ENCODE data around the gene GRK5. TPM values are rescaled to one million over a fixed set of nuclear protein-coding genes. Genes with fewer than 3 reads are reported as not detected.

Gene GRK5
- total RNA-seq, 4 donors from 2014 or later, result 6.2 to 12.5 (median 9.1) TPM

DNA sequence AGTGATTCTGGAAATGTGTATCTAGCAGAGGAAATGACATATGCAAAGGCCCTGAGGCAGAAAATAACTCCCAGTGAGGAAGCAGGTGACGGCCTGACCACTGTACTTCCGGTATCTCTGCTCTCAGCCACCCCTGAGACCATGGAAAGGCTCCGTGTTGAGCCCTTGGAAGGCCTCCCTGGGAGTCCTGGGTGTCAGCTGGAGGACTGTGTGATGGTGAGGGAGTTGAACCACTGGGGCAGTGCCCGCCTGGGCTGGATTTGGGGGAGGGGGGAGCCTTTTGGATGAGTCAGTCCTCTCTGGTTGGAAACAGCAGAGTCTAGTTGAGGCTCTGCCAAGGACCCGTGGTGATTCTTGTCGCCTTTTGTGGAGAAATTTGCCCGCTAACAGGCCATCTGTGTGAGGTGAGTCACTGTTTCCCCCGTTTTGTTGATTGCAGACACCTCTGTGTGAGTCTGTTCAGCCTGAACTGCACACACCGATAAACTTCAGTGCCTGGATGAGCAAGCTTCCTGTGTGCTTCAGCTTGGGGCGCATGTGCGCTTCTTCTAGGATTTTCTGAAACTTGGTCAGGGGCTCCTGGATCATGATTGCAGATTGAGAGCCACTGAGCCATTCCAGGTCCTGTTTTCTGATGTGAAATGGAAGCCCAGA is 98.6 kb downstream of the GRK5 start:
- intact Hi-C loops (cut with DNase I; ENCODE audit: low total_unique reads), result no loop called here
- no peaks in the 10 kb centered on the region for H3K27me3 ChIP-seq
- H3K4me3 ChIP-seq, result no peak overlapping the region
- DNase-seq, result peak; percentile 44 to 66
- H3K27ac ChIP-seq, result peak overlapping the region; percentile 64 to 77 (median 69)
- H3K36me3 ChIP-seq, result no peaks in the 10 kb centered on the region
- peaks cover 0 to 6% of the 10 kb centered on the region in 2 donors for H3K4me1 ChIP-seq
- ATAC-seq, result peak; percentile 79 to 81
- TF ChIP-seq POLR2A (IDR thresholded peaks at IDR 0.05), result no peak
- TF ChIP-seq, protein P1, sequence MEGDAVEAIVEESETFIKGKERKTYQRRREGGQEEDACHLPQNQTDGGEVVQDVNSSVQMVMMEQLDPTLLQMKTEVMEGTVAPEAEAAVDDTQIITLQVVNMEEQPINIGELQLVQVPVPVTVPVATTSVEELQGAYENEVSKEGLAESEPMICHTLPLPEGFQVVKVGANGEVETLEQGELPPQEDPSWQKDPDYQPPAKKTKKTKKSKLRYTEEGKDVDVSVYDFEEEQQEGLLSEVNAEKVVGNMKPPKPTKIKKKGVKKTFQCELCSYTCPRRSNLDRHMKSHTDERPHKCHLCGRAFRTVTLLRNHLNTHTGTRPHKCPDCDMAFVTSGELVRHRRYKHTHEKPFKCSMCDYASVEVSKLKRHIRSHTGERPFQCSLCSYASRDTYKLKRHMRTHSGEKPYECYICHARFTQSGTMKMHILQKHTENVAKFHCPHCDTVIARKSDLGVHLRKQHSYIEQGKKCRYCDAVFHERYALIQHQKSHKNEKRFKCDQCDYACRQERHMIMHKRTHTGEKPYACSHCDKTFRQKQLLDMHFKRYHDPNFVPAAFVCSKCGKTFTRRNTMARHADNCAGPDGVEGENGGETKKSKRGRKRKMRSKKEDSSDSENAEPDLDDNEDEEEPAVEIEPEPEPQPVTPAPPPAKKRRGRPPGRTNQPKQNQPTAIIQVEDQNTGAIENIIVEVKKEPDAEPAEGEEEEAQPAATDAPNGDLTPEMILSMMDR (IDR thresholded peaks at IDR 0.05 in 4 of 5, conservative IDR thresholded peaks at IDR 0.05 in 1 of 5), result no peak
- in situ Hi-C loops (cut with MboI; ENCODE audit: low sequenced_read_pairs in 4 of 4), result no loop called here
- H3K9me3 ChIP-seq, result no peaks in the 10 kb centered on the region

DNA sequence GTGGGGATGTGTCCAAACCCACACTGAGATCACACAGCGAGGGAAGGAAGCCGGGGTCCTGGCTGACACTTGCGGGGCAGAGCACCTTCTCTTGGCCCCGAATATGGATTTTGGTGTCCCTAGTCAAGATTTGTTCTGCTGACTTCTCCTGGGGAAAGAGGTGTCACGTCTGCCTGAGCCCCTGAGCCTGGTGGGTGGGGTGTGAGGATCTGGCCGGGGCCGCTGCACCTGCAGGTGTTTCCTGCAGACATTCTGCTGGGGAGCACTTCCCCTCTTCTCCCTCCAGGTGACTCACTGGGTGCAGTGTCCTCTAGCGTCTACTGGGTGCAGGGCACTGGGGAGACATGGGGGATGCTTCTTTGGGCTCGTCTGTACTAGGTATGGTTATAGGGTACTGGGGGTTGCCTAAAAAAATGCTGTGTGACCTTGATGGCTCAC is 99.2 kb downstream of the GRK5 start:
- Histone ChIP-seq H3K4me3 (no peak overlapping the region), H3K9me3 (no peaks in the 10 kb centered on the region), H3K27ac (peak overlapping the region; percentile 63 to 77 (median 68)), H3K4me1 (peaks cover 0 to 4% of the 10 kb centered on the region in 2 donors), H3K36me3 (no peaks in the 10 kb centered on the region), H3K27me3 (no peaks in the 10 kb centered on the region)
- DNase-seq (no peak), ATAC-seq (no peak)
- intact Hi-C loops (cut with DNase I; ENCODE audit: low total_unique reads), result no loop called here
- in situ Hi-C loops (cut with MboI; ENCODE audit: low sequenced_read_pairs in 4 of 4), result no loop called here
- no peak for TF ChIP-seq POLR2A (IDR thresholded peaks at IDR 0.05)
- TF ChIP-seq, protein P1 (IDR thresholded peaks at IDR 0.05 in 4 of 5, conservative IDR thresholded peaks at IDR 0.05 in 1 of 5), result no peak

DNA sequence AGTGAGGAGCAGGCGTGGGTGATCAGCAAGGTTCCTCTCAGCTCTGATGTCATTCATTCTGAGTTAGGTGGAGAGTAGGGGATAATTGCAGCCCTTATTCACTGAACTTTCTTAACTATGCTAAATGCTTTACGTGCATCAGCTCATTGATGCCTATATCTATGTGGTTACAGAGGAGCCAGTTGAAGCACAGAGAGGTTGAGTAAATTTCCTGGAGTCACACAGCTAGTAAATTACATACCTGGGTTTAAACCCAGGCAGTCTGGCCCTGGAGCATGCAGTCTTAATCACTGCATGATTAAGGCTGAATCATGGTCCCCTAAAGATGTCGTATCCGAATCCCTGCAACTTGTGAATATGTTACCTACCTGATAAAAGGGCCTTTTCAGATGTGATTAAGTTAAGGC is 99.6 kb downstream of the GRK5 start:
- Histone ChIP-seq H3K4me1 (peaks cover 0 to 3% of the 10 kb centered on the region in 2 donors), H3K27ac (peak overlapping the region in 2 of 4 donors; percentile 64 to 77), H3K4me3 (no peak overlapping the region), H3K27me3 (no peaks in the 10 kb centered on the region), H3K9me3 (no peaks in the 10 kb centered on the region), H3K36me3 (no peaks in the 10 kb centered on the region)
- intact Hi-C loops (cut with DNase I; ENCODE audit: low total_unique reads) (no loop called here), in situ Hi-C loops (cut with MboI; ENCODE audit: low sequenced_read_pairs in 4 of 4) (no loop called here)
- DNase-seq, result no peak
- ATAC-seq, result no peak
- TF ChIP-seq, protein P1 (IDR thresholded peaks at IDR 0.05 in 4 of 5, conservative IDR thresholded peaks at IDR 0.05 in 1 of 5), result no peak
- TF ChIP-seq POLR2A (IDR thresholded peaks at IDR 0.05), result no peak

DNA sequence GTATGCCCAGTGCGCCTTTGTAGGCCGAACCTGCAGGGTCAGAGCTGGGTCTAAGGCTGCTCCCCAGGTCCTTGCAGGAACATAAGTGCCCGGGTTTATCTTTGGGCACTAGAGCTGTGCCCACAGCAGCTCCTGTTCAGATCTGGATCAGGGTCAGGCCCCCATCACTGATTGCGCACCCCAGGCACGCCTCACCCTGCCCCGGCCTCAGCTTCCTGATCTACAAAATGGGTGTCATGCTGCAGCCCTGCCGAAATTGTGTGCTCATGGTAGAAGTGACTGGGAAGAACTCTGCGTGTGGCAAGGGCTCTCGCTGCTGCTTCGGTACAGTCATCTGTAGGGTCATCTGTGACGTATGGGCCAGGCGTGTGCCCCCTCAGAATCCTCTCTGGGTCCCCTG is 100.7 kb downstream of the GRK5 start:
- H3K27me3 ChIP-seq, result no peaks in the 10 kb centered on the region
- TF ChIP-seq, protein P1 (IDR thresholded peaks at IDR 0.05 in 4 of 5, conservative IDR thresholded peaks at IDR 0.05 in 1 of 5), result no peak
- TF ChIP-seq POLR2A (IDR thresholded peaks at IDR 0.05), result no peak
- intact Hi-C loops (cut with DNase I; ENCODE audit: low total_unique reads) (no loop called here), in situ Hi-C loops (cut with MboI; ENCODE audit: low sequenced_read_pairs in 4 of 4) (no loop called here)
- H3K4me1 ChIP-seq, result no peaks in the 10 kb centered on the region
- H3K36me3 ChIP-seq, result no peaks in the 10 kb centered on the region
- ATAC-seq (no peak), DNase-seq (no peak)
- H3K4me3 ChIP-seq, result no peak overlapping the region
- no peaks in the 10 kb centered on the region for H3K9me3 ChIP-seq
- H3K27ac ChIP-seq, result peak overlapping the region in 1 of 4 donors; percentile 13
